Lower leg skin (tissue), 4 donors: ENCODE measurements around the gene GMEB2. TPM values are rescaled to one million over a fixed set of nuclear protein-coding genes. Genes with fewer than 3 reads are reported as not detected.
"Not testable (repeated sequence)": the region's sequence is repeated elsewhere in the genome, so short reads cannot be mapped to it uniquely, and the experiment has no call there.

Experiments
- DNase-seq, 2 donors: peaks; one replicate each; pipeline ENCODE4 v3.0.0-alpha.2; 2019; ENCODE audit warnings: low spot score in 2 of 2
- H3K4me3 ChIP-seq: fragments of 200-600 bp; sonication (generic); 2 replicates; pipeline ENCODE4 v1.5.1; 2017; ENCODE audit warnings: mild to moderate bottlenecking, low read depth; ENCODE audit not compliant: poor library complexity, severe bottlenecking
- POLR2A ChIP-seq, 2 donors: fragments of 450-650 bp; IDR thresholded peaks; one replicate each; pipeline ENCODE4 v1.6.1; 2016 to 2017; ENCODE audit warnings: antibody characterized with exemption in 2 of 2, mild to moderate bottlenecking in 1 of 2, moderate library complexity in 1 of 2
- WGBS, 2 donors: methylation state at CpG; one replicate each; pipeline ENCODE4 v1.1.5; 2018; 5-methylcytosine and 5-hydroxymethylcytosine counted together
- intact Hi-C: fragments of 100-400 bp; cut with DNase I; formaldehyde crosslinking; loops from one replicate; pipeline ENCODE4 v1.15.0; 2023; ENCODE audit warnings: low total_unique reads
- total RNA-seq, 4 donors: library from RNA; depleted of rRNA; stranded (reverse); fragments of >200 nt; gene quantifications; one replicate each; pipeline ENCODE4 v1.1.0, GENCODE V29; 2016
- TF ChIP-seq, protein P1 (sequence below), 3 donors: fragments of 450-650 bp; IDR thresholded peaks; one replicate each; pipeline ENCODE4 v1.5.1; 2016; ENCODE audit warnings: antibody characterized with exemption in 3 of 3, mild to moderate bottlenecking in 3 of 3, moderate library complexity in 2 of 3

The GMEB2 gene
- total RNA-seq, 4 donors from 2014 or later, result 11.9 to 18.3 (median 13.7) TPM

DNA sequence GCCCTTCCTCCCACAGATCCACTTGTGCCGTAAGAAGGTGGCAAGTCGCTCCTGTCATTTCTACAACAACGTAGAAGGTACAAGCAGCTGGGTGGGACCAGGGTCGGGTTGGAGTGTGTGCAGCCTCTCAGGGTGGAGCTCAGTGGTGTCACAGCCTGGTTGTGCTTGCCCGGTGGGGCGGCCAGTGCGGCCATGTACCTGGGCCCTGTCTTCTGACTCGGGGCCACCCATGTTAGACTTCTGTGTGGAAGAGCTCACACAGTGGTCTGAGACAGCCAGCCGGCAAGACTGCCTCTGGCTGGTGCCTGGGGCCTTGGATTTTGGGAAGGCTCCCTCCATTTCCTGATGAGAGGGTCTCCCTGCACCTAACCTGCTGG is 35.9 kb upstream of the GMEB2 start:
- WGBS, 2 donors, result 97 to 100% methylated on average over 3 to 9 of the region's 9 CpGs
- intact Hi-C loops, result no loop called here
- H3K4me3 ChIP-seq, result no peak overlapping the region
- no peak for DNase-seq
- TF ChIP-seq, protein P1, sequence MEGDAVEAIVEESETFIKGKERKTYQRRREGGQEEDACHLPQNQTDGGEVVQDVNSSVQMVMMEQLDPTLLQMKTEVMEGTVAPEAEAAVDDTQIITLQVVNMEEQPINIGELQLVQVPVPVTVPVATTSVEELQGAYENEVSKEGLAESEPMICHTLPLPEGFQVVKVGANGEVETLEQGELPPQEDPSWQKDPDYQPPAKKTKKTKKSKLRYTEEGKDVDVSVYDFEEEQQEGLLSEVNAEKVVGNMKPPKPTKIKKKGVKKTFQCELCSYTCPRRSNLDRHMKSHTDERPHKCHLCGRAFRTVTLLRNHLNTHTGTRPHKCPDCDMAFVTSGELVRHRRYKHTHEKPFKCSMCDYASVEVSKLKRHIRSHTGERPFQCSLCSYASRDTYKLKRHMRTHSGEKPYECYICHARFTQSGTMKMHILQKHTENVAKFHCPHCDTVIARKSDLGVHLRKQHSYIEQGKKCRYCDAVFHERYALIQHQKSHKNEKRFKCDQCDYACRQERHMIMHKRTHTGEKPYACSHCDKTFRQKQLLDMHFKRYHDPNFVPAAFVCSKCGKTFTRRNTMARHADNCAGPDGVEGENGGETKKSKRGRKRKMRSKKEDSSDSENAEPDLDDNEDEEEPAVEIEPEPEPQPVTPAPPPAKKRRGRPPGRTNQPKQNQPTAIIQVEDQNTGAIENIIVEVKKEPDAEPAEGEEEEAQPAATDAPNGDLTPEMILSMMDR (IDR thresholded peaks at IDR 0.05), result no peak
- TF ChIP-seq POLR2A (IDR thresholded peaks at IDR 0.05), result no peak

DNA sequence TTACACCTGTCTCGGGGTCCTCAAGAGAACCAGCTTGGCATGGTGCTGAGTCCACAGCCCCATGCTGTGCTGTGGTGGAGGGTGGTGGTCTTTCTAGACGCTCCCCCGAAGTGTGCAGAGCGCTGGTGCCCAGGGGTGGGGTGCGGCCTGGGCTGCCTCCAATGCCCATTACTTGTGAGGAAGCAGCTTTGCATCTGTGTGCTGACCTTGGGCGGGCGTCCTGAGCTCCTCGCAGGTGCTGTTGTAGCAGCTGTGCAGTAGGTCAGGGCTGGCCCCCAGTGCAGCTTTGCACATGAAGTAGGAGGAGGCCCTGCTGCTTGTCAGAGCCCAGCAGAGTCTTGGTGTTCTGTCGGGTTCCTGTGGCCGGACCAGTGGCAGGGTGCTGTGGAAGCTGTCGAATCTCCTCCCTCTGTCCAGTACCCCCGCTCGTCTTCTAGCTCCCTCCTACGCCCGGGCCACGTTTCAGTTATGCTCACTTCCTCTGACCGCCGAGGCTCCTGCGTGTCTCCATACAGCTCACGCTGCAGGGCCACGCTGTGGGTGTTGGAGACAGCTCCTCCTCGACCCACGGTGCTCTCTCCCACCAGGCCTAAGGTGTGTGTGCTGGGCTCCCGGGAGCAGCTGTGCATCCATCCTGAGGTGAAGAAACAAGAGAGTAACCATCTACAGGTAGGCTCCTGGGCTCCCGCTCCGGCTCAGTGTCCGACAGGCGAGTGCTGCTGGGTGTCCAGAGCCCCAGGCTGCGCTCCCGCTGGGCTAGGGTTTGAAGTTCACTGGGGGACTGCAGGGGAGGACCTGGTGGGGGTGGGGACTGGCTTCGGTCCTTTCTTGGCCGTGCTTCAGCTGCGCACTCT is 35.3 kb upstream of the GMEB2 start:
- DNase-seq, result no peak
- 95 to 96% methylated on average over 33 of the region's 33 CpGs for WGBS, 2 donors
- no peak overlapping the region for H3K4me3 ChIP-seq
- intact Hi-C loops, result no loop called here
- TF ChIP-seq POLR2A (IDR thresholded peaks at IDR 0.05), result no peak
- TF ChIP-seq, protein P1 (IDR thresholded peaks at IDR 0.05), result no peak

DNA sequence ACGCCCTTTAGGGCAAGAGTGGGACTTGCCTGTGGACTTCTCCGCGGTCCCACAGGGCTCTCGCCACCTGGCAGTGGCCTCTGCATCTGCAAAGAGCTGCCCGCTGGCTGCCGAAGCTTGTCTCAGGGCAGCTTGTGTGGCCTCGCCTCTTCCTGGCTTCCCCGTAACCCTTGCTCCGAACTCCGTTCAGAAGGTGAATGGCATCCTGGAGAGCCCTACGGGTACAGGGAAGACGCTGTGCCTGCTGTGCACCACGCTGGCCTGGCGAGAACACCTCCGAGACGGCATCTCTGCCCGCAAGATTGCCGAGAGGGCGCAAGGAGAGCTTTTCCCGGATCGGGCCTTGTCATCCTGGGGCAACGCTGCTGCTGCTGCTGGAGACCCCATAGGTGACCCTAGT is 34.2 kb upstream of the GMEB2 start:
- intact Hi-C loops, result no loop called here
- no peak overlapping the region for H3K4me3 ChIP-seq
- TF ChIP-seq POLR2A (IDR thresholded peaks at IDR 0.05), result no peak
- TF ChIP-seq, protein P1 (IDR thresholded peaks at IDR 0.05), result no peak
- 93 to 97% methylated on average over 18 to 19 of the region's 22 CpGs for WGBS, 2 donors
- no peak for DNase-seq

DNA sequence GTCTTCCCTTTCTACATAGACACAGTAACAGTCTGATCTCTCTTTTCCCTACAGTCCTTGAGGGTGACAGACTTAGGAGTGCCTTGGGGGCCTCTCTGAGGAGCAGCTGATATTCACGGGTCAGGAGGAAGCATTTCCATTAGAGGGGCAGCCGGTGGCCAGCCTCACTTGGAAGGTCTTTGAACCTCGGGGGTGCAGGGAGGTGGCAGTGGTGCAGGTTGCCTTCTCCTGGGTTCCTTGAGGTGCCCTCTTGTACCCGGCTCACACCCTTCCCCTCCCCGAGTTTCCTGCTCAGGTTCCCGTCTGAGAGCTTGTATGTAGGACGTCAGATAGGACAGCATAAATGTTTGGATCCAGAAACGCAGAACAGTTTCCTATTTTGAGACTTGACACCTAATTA is 33.7 kb upstream of the GMEB2 start:
- H3K4me3 ChIP-seq, result no peak overlapping the region
- no peak for DNase-seq
- intact Hi-C loops, result no loop called here
- TF ChIP-seq, protein P1 (IDR thresholded peaks at IDR 0.05), result no peak
- no peak for TF ChIP-seq POLR2A (IDR thresholded peaks at IDR 0.05)
- WGBS, 2 donors, result 86% methylated on average over 8 of the region's 8 CpGs

GRCh38 chr20:63660174-63660573 is 33.3 kb upstream of the GMEB2 start:
- WGBS, 2 donors, result 89 to 92% methylated on average over 10 of the region's 10 CpGs
- H3K4me3 ChIP-seq, intact Hi-C loops, DNase-seq: not testable (repeated sequence)

- no peak overlapping the region for H3K4me3 ChIP-seq
- TF ChIP-seq, protein P1 (IDR thresholded peaks at IDR 0.05), result no peak
- no peak for TF ChIP-seq POLR2A (IDR thresholded peaks at IDR 0.05)
- DNase-seq, result peak in 1 of 2 donors; percentile 81
- WGBS, 2 donors, result 50 to 63% methylated on average over 13 of the region's 13 CpGs
- intact Hi-C loops, result no loop called here
Observed at GRCh38 chr20:63659370-63659769, 32.5 kb upstream of the GMEB2 start.
